ENCODE measurements around the gene CCDC171. TPM values are rescaled to one million over a fixed set of nuclear protein-coding genes. Genes with fewer than 3 reads are reported as not detected.
"Not testable (repeated sequence)": the region's sequence is repeated elsewhere in the genome, so short reads cannot be mapped to it uniquely, and the experiment has no call there.

The CCDC171 gene
- total RNA-seq, 1 experiment from 2014 or later = 2.8 TPM

DNA sequence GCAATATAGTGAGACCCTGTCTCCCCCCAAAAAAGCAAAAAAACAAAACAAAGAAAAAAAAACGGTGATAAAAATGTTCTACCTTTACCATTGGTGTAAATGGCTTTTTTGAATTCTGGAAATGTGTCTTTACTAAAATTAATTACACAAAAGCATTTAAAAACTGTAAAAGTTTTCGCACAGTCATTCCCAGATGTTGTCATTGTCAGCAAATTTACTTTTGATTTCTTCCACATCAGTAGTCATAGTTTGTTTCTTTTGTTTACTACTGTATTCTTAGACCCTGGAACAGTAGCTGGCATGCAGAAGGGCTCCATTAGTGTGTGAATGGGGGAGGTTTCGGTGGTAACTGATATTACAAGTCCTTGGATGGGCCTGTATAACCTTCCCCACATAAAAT, 39.5 kb downstream of the CCDC171 start (continued):
- TF ChIP-seq, protein P1, sequence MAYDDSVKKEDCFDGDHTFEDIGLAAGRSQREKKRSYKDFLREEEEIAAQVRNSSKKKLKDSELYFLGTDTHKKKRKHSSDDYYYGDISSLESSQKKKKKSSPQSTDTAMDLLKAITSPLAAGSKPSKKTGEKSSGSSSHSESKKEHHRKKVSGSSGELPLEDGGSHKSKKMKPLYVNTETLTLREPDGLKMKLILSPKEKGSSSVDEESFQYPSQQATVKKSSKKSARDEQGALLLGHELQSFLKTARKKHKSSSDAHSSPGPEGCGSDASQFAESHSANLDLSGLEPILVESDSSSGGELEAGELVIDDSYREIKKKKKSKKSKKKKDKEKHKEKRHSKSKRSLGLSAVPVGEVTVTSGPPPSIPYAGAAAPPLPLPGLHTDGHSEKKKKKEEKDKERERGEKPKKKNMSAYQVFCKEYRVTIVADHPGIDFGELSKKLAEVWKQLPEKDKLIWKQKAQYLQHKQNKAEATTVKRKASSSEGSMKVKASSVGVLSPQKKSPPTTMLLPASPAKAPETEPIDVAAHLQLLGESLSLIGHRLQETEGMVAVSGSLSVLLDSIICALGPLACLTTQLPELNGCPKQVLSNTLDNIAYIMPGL (CRISPR knock-in tag; IDR thresholded peaks at IDR 0.05) = no peak
- TF ChIP-seq, protein P2, sequence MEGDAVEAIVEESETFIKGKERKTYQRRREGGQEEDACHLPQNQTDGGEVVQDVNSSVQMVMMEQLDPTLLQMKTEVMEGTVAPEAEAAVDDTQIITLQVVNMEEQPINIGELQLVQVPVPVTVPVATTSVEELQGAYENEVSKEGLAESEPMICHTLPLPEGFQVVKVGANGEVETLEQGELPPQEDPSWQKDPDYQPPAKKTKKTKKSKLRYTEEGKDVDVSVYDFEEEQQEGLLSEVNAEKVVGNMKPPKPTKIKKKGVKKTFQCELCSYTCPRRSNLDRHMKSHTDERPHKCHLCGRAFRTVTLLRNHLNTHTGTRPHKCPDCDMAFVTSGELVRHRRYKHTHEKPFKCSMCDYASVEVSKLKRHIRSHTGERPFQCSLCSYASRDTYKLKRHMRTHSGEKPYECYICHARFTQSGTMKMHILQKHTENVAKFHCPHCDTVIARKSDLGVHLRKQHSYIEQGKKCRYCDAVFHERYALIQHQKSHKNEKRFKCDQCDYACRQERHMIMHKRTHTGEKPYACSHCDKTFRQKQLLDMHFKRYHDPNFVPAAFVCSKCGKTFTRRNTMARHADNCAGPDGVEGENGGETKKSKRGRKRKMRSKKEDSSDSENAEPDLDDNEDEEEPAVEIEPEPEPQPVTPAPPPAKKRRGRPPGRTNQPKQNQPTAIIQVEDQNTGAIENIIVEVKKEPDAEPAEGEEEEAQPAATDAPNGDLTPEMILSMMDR (IDR thresholded peaks at IDR 0.05) = no peak

DNA sequence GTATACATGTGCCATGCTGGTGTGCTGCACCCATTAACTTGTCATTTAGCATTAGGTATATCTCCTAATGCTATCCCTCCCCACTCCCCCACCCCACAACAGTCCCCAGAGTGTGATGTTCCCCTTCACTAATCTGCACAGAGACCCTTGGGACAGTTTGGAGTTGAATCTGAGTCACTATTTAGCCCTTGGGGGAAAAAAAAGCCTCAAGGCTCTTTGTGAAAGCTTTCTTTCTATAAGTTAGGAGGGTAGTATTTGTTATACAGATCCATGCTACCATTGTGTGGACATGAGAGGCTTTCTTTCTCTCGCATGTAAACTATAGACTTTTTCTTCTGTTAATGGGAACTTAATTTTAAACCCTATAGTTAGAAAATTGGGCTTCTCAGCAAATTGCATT, 40.1 kb downstream of the CCDC171 start:
- Mint-ChIP-seq H3K9me3 (peaks cover 16% of the 10 kb centered on the region), H3K36me3 (peaks cover 17% of the 10 kb centered on the region), H3K4me1 (peaks cover 10% of the 10 kb centered on the region)
- H3K4me3 Mint-ChIP-seq; H3K27me3 Mint-ChIP-seq (ENCODE audit: low read depth); DNase-seq (ENCODE audit: low spot score); H3K27ac Mint-ChIP-seq; POLR2A ChIA-PET: not testable (repeated sequence)
- CTCF ChIA-PET = interaction anchor here (1.3 kb wide), 1 partner anchor 61 kb away, joined by 6 read pairs; no protein-coding TSS in a partner anchor
- ATAC-seq = peak; percentile 39; the same call in 1 of the 2 replicates

DNA sequence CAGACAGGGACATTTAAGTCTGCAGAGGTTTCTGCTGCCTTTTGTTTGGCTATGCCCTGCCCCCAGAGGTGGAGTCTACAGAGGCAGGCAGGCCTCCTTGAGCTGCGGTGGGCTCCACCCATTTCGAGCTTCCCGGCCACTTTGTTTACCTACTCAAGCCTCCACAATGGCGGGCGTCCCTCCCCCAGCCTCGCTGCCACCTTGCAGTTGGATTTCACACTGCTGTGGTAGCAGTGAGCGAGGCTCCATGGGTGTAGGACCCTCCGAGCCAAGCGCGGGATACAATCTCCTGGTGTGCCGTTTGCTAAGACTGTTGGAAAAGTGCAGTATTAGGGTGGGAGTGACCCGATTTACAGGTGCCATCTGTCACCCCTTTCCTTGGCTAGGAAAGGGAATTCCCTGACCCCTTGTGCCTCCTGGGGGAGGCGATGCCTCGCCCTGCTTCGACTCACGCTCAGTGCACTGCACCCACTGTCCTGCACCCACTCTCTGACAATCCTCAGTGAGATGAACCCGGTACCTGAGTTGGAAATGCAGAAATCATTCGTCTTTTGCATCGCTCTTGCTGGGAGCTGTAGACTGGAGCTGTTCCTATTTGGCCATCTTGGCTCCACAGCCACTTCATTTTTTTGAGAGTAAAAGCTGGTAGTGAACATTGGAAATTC, 48.0 kb downstream of the CCDC171 start:
- peaks cover 42% of the 10 kb centered on the region for H3K9me3 Mint-ChIP-seq
- H3K27me3 Mint-ChIP-seq (ENCODE audit: low read depth); H3K4me1 Mint-ChIP-seq; ATAC-seq; H3K27ac Mint-ChIP-seq; DNase-seq (ENCODE audit: low spot score); POLR2A ChIA-PET; H3K4me3 Mint-ChIP-seq; CTCF ChIA-PET: not testable (repeated sequence)
- H3K36me3 Mint-ChIP-seq = peaks cover 34% of the 10 kb centered on the region

DNA sequence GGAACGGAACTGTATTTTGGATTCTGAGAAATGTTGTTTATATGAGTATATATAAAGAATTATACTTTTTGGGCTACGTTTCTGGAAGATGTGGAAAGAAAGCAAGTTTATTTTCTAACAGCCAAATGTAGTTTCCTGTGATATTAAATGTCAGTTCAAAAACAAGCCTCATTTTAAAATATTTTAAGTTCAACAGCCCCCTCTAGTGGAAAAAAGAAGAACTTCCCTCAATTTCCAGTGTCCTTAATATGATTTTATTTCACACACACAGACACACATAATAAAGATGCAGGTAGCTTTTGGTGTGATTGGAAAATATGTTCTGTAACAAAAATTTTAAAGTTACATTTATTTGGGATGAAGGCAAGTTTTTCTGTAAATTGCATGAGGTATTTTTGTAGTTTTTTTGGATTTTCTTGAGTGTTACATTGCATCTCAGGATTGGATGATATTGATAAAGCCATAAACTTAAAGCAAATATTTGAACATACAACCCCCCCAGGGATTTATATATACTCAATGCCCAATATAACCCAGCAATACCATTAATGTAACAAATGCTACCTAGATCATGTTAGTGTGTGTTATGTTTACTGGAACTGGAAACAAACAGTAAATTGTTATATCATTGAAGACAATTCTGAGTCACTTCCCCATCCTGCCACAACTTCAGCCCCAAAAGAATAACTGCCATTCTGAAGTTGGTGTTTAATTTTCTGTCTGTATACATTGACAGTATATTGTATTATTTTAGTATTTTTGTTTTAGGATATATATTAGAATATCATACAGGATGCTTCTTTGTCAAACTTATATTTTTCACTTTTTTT, 54.0 kb downstream of the CCDC171 start:
- ATAC-seq (no peak), DNase-seq (ENCODE audit: low spot score) (no peak)
- Mint-ChIP-seq H3K27me3 (ENCODE audit: low read depth) (no peaks in the 10 kb centered on the region), H3K27ac (no peak overlapping the region), H3K4me1 (no peaks in the 10 kb centered on the region), H3K9me3 (peaks cover 3% of the 10 kb centered on the region; the same call in 1 of the 2 replicates), H3K4me3 (no peak overlapping the region), H3K36me3 (no peaks in the 10 kb centered on the region)
- CTCF ChIA-PET = interaction anchor here (0.5 to 2.5 kb wide), 7 partner anchors 8 to 110 kb away, joined by 3 to 18 read pairs (median 4); partner anchors contain the start of genes CCDC171 and PSIP1
- TF ChIP-seq, protein P3, sequence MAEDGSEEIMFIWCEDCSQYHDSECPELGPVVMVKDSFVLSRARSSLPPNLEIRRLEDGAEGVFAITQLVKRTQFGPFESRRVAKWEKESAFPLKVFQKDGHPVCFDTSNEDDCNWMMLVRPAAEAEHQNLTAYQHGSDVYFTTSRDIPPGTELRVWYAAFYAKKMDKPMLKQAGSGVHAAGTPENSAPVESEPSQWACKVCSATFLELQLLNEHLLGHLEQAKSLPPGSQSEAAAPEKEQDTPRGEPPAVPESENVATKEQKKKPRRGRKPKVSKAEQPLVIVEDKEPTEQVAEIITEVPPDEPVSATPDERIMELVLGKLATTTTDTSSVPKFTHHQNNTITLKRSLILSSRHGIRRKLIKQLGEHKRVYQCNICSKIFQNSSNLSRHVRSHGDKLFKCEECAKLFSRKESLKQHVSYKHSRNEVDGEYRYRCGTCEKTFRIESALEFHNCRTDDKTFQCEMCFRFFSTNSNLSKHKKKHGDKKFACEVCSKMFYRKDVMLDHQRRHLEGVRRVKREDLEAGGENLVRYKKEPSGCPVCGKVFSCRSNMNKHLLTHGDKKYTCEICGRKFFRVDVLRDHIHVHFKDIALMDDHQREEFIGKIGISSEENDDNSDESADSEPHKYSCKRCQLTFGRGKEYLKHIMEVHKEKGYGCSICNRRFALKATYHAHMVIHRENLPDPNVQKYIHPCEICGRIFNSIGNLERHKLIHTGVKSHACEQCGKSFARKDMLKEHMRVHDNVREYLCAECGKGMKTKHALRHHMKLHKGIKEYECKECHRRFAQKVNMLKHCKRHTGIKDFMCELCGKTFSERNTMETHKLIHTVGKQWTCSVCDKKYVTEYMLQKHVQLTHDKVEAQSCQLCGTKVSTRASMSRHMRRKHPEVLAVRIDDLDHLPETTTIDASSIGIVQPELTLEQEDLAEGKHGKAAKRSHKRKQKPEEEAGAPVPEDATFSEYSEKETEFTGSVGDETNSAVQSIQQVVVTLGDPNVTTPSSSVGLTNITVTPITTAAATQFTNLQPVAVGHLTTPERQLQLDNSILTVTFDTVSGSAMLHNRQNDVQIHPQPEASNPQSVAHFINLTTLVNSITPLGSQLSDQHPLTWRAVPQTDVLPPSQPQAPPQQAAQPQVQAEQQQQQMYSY (CRISPR knock-in tag; IDR thresholded peaks at IDR 0.05) = no peak
- TF ChIP-seq, protein P2 (IDR thresholded peaks at IDR 0.05) = peak; percentile 77
- POLR2A ChIA-PET = interaction anchor here (1.4 kb wide), 1 partner anchor 54 kb away, joined by 4 read pairs; the partner anchor contains the start of gene CCDC171
